Measurements from ENCODE around the gene LTB4R. TPM values are rescaled to one million over a fixed set of nuclear protein-coding genes. Genes with fewer than 3 reads are reported as not detected.

LTB4R gene, protein sequence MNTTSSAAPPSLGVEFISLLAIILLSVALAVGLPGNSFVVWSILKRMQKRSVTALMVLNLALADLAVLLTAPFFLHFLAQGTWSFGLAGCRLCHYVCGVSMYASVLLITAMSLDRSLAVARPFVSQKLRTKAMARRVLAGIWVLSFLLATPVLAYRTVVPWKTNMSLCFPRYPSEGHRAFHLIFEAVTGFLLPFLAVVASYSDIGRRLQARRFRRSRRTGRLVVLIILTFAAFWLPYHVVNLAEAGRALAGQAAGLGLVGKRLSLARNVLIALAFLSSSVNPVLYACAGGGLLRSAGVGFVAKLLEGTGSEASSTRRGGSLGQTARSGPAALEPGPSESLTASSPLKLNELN
- 0.66 and 1.0 TPM in 2 replicates for total RNA-seq
- polyA plus RNA-seq: 0.49 and 0.62 TPM in 2 replicates
- 0.40 and 1.1 TPM in 2 replicates for polyA plus RNA-seq (2012)
- polyA minus RNA-seq (ENCODE audit: low replicate concordance): 0.39 and 1.2 TPM in 2 replicates

DNA sequence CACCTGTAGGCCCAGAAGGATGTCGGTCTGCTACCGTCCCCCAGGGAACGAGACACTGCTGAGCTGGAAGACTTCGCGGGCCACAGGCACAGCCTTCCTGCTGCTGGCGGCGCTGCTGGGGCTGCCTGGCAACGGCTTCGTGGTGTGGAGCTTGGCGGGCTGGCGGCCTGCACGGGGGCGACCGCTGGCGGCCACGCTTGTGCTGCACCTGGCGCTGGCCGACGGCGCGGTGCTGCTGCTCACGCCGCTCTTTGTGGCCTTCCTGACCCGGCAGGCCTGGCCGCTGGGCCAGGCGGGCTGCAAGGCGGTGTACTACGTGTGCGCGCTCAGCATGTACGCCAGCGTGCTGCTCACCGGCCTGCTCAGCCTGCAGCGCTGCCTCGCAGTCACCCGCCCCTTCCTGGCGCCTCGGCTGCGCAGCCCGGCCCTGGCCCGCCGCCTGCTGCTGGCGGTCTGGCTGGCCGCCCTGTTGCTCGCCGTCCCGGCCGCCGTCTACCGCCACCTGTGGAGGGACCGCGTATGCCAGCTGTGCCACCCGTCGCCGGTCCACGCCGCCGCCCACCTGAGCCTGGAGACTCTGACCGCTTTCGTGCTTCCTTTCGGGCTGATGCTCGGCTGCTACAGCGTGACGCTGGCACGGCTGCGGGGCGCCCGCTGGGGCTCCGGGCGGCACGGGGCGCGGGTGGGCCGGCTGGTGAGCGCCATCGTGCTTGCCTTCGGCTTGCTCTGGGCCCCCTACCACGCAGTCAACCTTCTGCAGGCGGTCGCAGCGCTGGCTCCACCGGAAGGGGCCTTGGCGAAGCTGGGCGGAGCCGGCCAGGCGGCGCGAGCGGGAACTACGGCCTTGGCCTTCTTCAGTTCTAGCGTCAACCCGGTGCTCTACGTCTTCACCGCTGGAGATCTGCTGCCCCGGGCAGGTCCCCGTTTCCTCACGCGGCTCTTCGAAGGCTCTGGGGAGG lies at the start of gene LTB4R:
LTB4R (plus strand) TSS at position 857 of the 959 bp plus-strand sequence. CDS start 4,150 bp downstream, outside the sequence.
- Histone ChIP-seq H4K20me1 (ENCODE audit: control insufficient read depth, extremely low read depth, insufficient read depth, low read length) (no peaks in the 10 kb centered on the region), H3K27me3 (ENCODE audit: control insufficient read depth, insufficient read depth, low read length) (no peaks in the 10 kb centered on the region), H3K9ac (ENCODE audit: insufficient read depth, low read length) (no peak within 1 kb of the TSS), H2AFZ (ENCODE audit: low read length) (no peak within 1 kb of the TSS), H3K4me3 (replicated peaks in 1 of 4; ENCODE audit: control extremely low read depth in 1 of 4, insufficient read depth in 1 of 4, low read depth in 3 of 4, low read length in 4 of 4) (peak within 1 kb of the TSS in 1 of 4 experiments; percentile 42), H3K4me2 (ENCODE audit: extremely low read depth, insufficient read depth, low read length) (peak within 1 kb of the TSS; percentile 51), H3K9me3 (ENCODE audit: control insufficient read depth, insufficient read depth, low read depth, low read length) (no peaks in the 10 kb centered on the region), H3K36me3 (ENCODE audit: control insufficient read depth, insufficient read depth, low read length) (peaks cover 2% of the 10 kb centered on the region), H3K4me1 (ENCODE audit: control insufficient read depth, extremely low read depth, insufficient read depth, low read length) (peaks cover 12% of the 10 kb centered on the region), H3K27ac (ENCODE audit: insufficient read depth, low read length) (peak within 1 kb of the TSS; percentile 10), H3K79me2 (ENCODE audit: control insufficient read depth, insufficient read depth, low read length) (no peaks in the 10 kb centered on the region)
- TF ChIP-seq CTCF (conservative IDR thresholded peaks at IDR 0.05 in 1 of 2, IDR thresholded peaks at IDR 0.05 in 1 of 2; ENCODE audit: low read depth in 1 of 2, low read length in 2 of 2): peak in 1 of 2 donors; percentile 9
- no peak for TF ChIP-seq EZH2 (IDR thresholded peaks at IDR 0.05; ENCODE audit: low read length, missing control alignments)
- DNase-seq (ENCODE audit: low read depth in 2 of 2): peak; percentile 77 to 82

- H3K4me2 ChIP-seq (ENCODE audit: extremely low read depth, insufficient read depth, low read length): no peak overlapping the region
- H3K27me3 ChIP-seq (ENCODE audit: control insufficient read depth, insufficient read depth, low read length): no peaks in the 10 kb centered on the region
- no peaks in the 10 kb centered on the region for H3K79me2 ChIP-seq (ENCODE audit: control insufficient read depth, insufficient read depth, low read length)
- no peaks in the 10 kb centered on the region for H3K4me1 ChIP-seq (ENCODE audit: control insufficient read depth, extremely low read depth, insufficient read depth, low read length)
- no peak overlapping the region for H3K9ac ChIP-seq (ENCODE audit: insufficient read depth, low read length)
- peaks cover 5% of the 10 kb centered on the region for H3K36me3 ChIP-seq (ENCODE audit: control insufficient read depth, insufficient read depth, low read length)
- H3K9me3 ChIP-seq (ENCODE audit: control insufficient read depth, insufficient read depth, low read depth, low read length): no peaks in the 10 kb centered on the region
- H2AFZ ChIP-seq (ENCODE audit: low read length): no peak overlapping the region
- DNase-seq (ENCODE audit: low read depth in 2 of 2): no peak
- H4K20me1 ChIP-seq (ENCODE audit: control insufficient read depth, extremely low read depth, insufficient read depth, low read length): no peaks in the 10 kb centered on the region
- H3K27ac ChIP-seq (ENCODE audit: insufficient read depth, low read length): no peak overlapping the region
- TF ChIP-seq EZH2 (IDR thresholded peaks at IDR 0.05; ENCODE audit: low read length, missing control alignments) (no peak), CTCF (conservative IDR thresholded peaks at IDR 0.05 in 1 of 2, IDR thresholded peaks at IDR 0.05 in 1 of 2; ENCODE audit: low read depth in 1 of 2, low read length in 2 of 2) (no peak)
- no peak overlapping the region for H3K4me3 ChIP-seq (replicated peaks in 1 of 4; ENCODE audit: control extremely low read depth in 1 of 4, insufficient read depth in 1 of 4, low read depth in 3 of 4, low read length in 4 of 4)
Measured at GRCh38 chr14:24261969-24262327, 49.4 kb upstream of the LTB4R start.

All from fibroblast of lung (primary cell).